T-helper 9 cell (primary cell): ENCODE measurements around the gene CHCHD3.
"Not testable (repeated sequence)": the region's sequence is repeated elsewhere in the genome, so short reads cannot be mapped to it uniquely, and the experiment has no call there.

Experiments used
- DNase-seq: peaks from one replicate; pipeline ENCODE4 v3.0.0-alpha.2; 2020

CHCHD3 gene

GRCh38 chr7:132897093-132897687 is 184.7 kb downstream of the CHCHD3 start:
- DNase-seq: no peak

DNA sequence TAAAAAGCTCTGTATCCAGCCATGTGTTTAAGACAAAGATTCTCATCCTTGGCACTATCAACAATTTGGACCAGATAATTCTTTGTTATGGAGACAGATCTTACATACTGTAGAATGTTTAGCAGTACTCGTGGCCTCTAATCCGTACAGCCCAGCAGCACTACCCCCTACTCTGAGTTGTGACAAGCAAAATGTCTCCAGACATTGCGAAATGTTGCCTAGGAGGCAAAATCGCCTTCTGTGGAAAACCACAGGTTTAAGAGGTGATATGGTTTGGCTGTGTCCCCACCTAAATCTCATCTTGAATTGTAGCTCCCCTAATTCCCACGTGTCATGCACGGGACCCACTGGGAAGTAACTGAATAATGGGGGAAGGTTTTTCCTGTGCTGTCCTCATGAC is 186.7 kb downstream of the CHCHD3 start:
- no peak for DNase-seq

DNA sequence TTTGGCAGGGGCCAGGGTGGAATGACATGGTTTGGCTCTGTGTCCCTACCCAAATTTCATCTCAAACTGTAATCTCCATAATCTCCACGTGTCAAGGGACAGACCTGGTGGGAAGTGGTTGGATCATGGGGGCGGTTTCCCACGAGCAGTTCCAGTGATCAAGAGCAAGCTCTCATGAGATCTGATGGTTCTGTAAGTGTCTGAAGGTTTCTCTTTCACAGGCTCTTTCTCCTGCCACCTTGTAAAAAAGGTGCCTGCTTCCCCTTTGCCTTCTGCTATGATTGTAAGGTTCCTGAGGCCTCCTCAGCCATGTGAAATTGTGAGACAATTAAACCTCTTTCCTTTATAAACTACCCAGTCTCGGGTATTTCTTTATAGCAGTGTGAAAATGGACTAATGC is 188.3 kb downstream of the CHCHD3 start:
- DNase-seq: no peak

DNA sequence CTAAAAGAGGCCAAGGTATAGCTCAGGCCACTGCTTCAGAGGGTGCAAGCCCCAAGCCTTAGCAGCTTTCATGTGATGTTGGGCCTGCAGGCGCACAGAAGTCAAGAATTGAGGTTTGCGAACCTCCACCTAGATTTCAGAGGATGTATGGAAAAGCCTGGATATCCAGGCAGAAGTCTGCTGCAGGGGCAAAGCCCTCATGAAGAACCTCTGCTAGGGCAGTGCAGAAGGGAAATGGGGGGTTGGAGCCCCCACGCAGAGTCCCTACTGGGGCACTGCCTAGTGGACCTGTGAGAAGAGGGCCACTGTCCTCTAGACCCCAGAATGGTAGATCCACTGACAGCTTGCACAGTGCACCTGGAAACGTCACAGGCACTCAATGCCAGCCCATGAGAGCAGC is 189.1 kb downstream of the CHCHD3 start:
- DNase-seq: not testable (repeated sequence)

- no peak for DNase-seq
Observed at GRCh38 chr7:132891554-132891953, 190.3 kb downstream of the CHCHD3 start.

DNA sequence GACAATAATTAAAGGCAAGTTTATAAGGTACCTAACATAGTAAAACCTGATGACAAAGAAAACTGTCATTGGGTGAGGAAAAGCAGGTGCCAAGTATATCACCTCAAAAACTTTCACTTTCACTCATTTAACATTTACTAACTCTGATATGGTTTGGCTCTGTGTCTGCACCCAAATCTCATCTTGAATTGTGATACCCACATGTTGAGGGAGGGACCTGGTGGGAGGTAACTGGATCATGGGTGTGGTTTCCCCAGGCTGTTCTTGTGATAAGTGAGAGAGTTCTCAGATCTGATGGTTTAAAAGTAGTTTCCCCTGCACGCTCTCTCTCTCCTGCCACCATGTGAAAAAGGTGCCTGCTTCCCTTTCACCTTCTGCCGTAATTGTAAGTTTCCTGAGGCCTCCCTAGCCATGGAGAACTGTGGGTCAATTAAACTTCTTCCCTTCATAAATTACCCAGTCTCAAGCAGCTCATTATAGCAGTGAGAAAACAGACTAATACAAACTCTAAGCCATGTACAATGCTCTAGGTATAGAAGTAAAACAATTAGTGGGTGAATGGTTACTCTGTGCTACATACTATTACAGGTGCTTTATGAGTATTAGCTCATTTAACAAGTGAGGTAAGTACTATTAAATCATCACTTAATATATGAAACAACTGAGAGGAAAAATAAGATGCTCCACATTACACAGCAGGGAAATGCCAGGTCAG is 199.0 kb downstream of the CHCHD3 start:
- DNase-seq: no peak

GRCh38 chr7:132881317-132881716 is 200.6 kb downstream of the CHCHD3 start:
- no peak for DNase-seq

DNA sequence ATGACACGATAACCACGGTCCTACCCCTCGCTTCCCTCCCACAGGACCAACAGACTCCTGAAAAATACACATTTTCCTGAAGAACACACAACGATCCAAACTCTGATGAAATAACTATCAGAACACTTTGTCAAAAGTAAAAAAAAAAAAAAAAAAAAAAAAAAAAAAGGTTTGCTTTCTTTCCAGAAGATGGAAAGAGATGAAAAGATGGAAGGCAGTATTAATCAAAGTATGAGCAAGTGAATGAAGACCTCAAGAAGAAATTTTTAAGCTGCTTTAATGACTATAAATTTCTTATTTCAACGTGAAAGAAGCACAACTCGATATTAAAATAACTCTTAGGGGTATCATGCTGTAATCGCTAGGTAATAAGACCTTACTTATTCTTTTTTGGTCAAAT is 202.3 kb downstream of the CHCHD3 start:
- DNase-seq: no peak

- DNase-seq: no peak
Observed at GRCh38 chr7:132878204-132878919, 203.5 kb downstream of the CHCHD3 start.

GRCh38 chr7:132877573-132877972 is 204.3 kb downstream of the CHCHD3 start:
- no peak for DNase-seq

DNA sequence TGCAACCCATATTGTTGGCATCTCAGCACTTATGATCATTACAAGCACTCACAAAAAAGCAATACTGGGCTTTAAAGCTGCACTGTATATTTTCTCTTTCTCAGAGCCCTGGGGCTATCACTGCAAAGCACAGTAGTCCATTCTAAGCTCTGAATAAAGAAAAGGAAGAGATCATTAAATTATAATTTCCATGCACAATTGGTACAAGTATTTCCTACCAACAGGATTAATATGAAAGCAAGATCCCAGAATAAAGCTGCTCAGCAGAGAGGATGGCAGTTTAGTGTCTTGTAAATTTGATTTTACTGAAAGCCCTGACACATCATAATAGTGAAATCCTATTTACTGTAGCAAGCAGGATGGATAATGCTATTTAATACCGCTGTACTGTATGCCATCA is 205.3 kb downstream of the CHCHD3 start:
- no peak for DNase-seq

DNA sequence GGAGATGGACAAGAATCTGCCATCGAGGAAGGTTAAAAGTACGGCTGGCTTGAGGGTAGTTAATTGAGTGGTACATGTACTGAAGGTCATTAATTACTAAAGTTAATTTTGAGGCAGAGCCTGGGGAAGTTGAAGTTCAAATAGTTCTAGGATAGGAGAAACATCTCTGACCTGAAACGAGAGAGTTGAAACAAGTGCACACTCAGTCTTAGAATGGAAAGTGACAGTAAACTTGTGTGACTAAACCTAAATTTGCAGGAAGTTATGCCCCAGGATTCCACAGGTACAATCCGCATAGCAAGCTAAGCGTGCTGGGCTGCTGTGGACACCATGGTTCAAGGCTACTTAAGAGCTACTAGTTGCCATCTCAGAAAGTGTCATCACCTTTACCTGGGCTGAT is 209.9 kb downstream of the CHCHD3 start:
- DNase-seq: no peak

DNA sequence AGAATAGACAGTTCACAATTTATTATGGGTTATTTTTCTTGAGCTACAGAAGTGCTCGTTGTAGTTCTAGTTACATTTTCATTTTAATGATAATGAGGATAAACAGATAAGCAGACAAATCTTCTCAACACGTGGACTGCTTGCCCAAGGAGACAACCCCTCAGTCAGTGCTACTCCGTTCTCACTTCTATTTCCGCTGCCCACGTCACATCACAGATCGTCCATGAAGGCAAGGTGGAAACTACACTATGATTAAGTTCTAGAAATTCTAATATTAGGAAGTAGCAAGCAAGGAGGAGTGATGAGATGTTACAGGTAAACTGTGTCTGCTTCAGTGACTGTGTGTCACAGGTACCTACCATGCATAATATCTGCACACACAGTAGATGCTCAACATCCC is 210.5 kb downstream of the CHCHD3 start:
- DNase-seq: no peak

DNA sequence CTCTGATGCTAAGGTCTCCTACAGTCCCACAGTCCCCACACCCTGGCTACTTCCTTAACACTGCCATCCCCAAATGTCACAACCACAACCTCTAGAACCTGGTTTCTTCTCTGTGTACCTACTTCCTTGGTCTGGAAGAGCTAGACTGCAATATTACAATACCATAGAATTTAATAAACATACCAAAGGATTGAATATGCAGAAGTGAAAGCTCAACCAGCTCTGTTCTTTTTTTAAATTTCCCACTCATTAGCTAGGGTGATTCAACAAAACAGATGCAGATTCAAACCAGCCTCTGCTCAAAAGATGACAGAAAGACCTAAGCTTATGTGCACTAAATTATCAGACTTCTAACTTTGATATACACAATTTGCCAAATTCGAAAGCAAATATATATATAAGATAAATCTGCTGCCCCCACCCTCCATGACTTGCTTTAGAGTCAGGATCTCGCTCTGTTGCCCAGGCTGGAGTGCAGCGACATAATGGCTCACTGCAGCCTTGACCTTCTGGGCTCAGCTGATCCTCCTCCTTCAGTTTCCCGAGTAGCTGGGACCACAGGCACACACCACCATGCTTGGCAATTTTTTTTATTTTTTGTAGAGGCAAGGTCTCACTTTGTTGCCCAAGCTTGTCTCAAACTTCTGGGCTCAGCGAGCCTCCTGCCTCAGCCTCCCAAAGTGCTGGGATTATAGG is 212.6 kb downstream of the CHCHD3 start:
- no peak for DNase-seq

DNA sequence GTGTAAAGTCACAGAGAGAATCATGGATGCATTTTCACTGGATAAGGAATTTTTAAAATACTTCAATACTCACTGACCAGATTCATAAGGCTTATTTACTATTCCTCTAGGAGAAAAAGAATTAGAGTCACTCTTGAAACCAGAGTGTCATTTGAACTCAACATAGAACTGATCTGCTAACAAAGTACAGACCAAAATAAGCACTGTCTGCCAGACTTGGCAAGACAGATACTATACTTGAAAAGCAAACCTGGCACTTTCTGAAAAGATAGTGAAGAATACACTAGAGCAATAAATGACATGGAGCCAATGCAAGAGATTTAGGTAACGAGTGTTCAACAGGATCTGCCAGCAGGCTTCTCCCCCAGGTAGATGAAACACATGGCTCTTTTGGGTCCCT is 215.3 kb downstream of the CHCHD3 start:
- DNase-seq: no peak

GRCh38 chr7:132866144-132866531 is 215.8 kb downstream of the CHCHD3 start:
- no peak for DNase-seq

DNA sequence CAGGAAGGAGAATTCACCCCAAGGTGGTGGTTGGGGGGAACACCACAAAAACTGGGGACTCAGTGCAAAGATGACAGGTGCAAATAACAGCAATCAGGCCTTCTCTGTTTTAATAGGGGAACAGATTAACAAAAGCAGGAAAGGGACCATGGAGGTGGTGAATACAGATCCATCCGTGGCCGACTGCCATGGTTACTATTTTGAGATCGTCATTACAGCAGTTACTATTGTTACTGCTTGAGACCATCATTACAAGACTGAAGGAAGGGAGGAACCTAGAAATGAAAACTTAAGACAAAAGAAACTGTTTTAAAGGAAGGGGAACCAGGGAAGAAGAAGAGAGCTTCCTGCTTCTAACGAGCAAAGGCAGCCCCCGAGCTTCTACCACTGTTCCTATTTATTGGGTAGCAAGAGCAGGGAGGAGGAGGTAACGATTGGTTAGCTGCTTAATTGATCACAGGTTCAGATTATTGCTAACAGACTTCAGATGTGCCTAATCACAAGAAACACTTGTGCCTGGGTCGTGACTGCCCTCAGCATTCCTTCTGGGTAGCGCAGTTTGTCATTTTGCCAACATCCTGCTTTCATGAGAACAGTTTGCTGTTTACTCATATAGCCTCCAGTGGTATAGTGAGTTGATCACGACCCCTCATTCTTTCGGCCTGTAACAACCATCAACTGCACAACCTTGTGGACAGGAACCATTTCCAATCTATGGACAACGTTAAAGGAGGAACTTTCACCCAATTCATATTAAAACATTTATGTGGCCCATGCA is 216.3 kb downstream of the CHCHD3 start:
- no peak for DNase-seq

- no peak for DNase-seq
Observed at GRCh38 chr7:132861940-132862554, 219.8 kb downstream of the CHCHD3 start.

GRCh38 chr7:132861424-132861823 is 220.5 kb downstream of the CHCHD3 start:
- DNase-seq: no peak

- DNase-seq: no peak
Observed at GRCh38 chr7:132859199-132859598, 222.7 kb downstream of the CHCHD3 start.

- DNase-seq: no peak
Observed at GRCh38 chr7:132858760-132859159, 223.1 kb downstream of the CHCHD3 start.

GRCh38 chr7:132858251-132858650 is 223.6 kb downstream of the CHCHD3 start:
- no peak for DNase-seq
